ENCODE data around the gene CFAP299.

DNA sequence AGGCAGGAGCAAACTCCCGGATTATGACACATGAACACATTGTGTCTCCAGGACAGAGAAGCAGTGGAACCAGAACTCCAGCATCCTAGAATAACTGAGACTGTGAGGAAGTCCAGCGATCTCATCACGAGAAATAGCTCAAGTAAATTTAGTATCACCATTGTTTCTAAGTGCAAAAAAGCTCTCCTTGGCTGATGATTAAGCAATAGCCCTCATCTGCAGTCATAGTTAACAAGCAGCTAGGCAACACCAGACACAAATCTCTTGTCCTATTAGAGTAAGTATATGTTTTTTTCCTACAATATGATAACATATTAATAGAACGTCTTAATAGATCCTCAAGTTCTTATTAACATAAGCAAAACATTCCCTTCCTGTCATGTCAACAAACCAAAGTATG lies 2.4 kb upstream of the CFAP299 start:
- TF ChIP-seq, protein P1, sequence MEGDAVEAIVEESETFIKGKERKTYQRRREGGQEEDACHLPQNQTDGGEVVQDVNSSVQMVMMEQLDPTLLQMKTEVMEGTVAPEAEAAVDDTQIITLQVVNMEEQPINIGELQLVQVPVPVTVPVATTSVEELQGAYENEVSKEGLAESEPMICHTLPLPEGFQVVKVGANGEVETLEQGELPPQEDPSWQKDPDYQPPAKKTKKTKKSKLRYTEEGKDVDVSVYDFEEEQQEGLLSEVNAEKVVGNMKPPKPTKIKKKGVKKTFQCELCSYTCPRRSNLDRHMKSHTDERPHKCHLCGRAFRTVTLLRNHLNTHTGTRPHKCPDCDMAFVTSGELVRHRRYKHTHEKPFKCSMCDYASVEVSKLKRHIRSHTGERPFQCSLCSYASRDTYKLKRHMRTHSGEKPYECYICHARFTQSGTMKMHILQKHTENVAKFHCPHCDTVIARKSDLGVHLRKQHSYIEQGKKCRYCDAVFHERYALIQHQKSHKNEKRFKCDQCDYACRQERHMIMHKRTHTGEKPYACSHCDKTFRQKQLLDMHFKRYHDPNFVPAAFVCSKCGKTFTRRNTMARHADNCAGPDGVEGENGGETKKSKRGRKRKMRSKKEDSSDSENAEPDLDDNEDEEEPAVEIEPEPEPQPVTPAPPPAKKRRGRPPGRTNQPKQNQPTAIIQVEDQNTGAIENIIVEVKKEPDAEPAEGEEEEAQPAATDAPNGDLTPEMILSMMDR (conservative IDR thresholded peaks at IDR 0.05): no peak
- no peak for TF ChIP-seq EZH2 (IDR thresholded peaks at IDR 0.05; ENCODE audit: low read depth)
